CD4-positive, alpha-beta T cell treated with Interleukin-2 at 100 ng/mL for 4 hours (primary cell): ENCODE measurements around the gene CALN1.

Experiments used
- DNase-seq: peaks from one replicate; pipeline ENCODE4 v3.0.0-alpha.2; 2020; ENCODE audit warnings: low spot score

The CALN1 gene

GRCh38 chr7:72325561-72325960, 86.6 kb downstream of the CALN1 start:
- DNase-seq = no peak

DNA sequence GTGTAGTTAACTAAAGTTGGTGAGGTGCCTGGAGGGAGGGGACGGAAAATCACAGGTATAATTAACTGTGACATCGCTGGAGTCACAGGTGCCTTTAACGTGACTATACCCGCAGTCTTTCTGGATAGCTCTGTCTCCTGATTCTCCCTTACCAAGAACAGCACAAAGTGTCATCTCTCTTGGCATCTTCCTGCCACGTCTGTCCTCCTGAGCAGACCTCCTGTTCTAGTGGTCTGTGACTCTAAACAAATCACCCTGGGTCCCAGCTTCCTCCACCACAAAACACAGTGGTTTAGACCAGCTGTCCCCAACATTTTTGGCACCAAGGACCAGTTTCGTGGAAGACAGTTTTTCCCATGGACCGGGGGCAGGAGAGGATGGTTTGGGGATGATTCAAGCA, 90.5 kb downstream of the CALN1 start:
- DNase-seq = no peak

- DNase-seq = no peak
Measured at GRCh38 chr7:72321081-72321480, 91.1 kb downstream of the CALN1 start.

DNA sequence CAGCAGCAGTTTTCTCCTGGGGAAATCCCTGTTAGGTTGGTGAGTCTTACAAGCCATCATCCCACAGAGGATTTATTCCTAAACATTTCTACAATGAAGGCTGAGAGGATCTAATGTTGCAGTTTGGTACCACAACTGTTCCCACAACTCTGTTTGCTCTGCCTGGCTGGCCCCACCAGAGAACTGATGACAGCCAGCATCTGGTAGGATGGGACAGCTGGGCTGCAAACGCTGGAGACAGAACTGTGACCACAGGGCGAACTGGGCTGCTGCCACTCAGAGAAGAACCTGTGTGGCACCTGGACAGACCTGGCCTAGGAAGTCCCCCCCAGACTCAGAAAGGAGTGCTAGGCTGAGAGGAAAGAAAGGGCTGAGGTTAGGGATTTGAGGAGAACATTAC, 94.8 kb downstream of the CALN1 start:
- no peak for DNase-seq

DNA sequence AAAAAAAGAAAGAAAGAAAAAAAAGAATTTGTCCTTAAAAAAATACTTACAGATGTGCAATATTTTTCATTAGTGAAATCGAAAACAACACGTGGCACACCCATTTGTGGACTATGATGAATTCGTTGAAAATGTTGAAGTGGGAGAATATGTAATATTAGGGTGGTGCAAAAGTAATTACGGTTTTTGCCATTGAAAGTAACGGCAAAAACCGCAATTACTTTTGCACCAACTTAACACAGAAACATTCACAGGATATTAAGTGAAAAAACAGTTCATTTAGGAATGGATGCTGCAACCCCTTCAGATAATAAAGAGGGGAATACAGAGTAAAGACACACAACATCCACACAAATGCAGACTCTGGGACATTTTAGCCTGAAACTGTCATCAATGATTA, 96.0 kb downstream of the CALN1 start:
- no peak for DNase-seq

GRCh38 chr7:72313906-72314305, 98.2 kb downstream of the CALN1 start:
- no peak for DNase-seq

- no peak for DNase-seq
Measured at GRCh38 chr7:72310301-72310700, 101.8 kb downstream of the CALN1 start.

DNA sequence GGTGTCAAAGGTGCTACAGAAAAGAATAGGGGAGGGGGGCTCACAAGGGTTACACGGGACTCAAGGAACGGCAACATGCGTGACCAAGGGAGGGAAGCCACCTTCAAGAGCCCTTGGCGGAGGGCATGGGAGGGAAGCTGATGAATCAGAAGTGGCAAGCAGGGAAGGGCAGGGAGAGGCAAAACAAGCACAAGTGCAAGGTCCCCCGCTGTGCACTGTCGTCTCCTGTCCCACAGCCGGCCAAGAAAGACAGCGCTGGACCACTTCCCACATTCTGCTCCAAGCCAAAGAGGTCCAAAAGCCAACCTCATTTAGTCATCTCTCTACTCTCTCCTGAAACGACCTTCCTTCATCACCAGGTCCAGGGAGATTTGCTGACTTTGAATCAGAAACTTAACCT, 102.7 kb downstream of the CALN1 start:
- DNase-seq = no peak

GRCh38 chr7:72308986-72309385, 103.2 kb downstream of the CALN1 start:
- DNase-seq = no peak

DNA sequence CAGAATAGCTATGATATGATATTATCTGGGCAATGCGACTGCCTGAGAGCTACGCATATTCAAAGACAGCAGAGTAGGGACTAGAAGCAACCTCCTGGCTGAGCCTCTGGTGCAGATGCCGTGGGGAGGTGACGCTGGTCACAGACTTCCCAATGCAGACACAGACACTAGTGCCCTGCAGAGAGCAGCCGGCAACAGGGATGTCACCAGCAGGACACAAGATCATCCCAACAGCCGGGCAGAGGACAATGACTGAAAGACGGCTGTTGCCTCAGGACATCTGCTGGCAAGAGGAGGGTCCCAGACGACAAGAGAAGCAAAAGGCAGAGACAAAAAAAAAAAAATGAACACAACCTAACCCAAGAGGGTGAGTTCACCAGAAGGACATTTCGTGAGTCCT, 104.6 kb downstream of the CALN1 start:
- DNase-seq = no peak

- DNase-seq = no peak
Measured at GRCh38 chr7:72298912-72299311, 113.2 kb downstream of the CALN1 start.

- DNase-seq = no peak
Measured at GRCh38 chr7:72298091-72298490, 114.0 kb downstream of the CALN1 start.

GRCh38 chr7:72297636-72298035, 114.5 kb downstream of the CALN1 start:
- DNase-seq = no peak

- DNase-seq = no peak
Measured at GRCh38 chr7:72292794-72293193, 119.3 kb downstream of the CALN1 start.

DNA sequence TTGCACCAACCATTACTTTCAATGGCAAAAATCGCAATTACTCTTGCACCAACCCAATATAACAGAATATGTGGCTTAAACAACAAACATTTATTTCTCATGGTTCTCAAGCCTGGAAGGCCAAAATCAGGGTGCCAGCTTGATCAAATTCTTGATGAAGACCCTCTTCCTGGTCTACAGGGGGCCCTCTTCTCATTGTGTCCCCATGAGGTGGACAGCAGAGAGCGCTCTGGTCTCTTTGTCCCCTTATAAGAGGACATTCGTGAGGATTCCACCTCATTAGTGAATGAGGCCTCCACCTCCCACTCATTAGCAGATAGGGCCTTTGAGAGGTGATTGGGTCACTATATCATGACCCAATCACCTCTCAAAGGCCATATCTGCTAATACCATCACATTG, 120.0 kb downstream of the CALN1 start:
- DNase-seq = no peak

DNA sequence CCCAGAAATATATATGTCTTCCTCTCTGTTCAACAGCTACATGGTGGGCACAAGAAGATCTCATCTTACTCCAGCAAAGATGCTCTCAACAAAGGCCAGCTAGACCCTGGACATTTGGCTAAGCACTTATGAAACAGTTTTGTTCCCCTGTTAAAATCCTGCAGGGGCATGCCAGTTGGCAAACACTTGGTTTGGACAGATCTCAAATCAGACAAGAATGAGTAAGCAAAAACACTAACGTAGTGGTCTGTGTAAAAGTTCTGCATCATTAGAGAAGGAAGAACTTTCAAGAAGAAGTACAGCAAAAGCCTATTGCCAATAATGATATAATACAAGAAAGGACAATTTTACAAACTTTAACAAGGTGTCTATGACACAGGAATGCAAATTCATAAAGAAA, 125.6 kb downstream of the CALN1 start:
- no peak for DNase-seq

GRCh38 chr7:72283309-72283708, 128.8 kb downstream of the CALN1 start:
- DNase-seq = no peak

GRCh38 chr7:72281308-72281707, 130.8 kb downstream of the CALN1 start:
- DNase-seq = no peak

GRCh38 chr7:72279203-72279602, 132.9 kb downstream of the CALN1 start:
- DNase-seq = no peak

GRCh38 chr7:72278550-72278949, 133.6 kb downstream of the CALN1 start:
- no peak for DNase-seq

GRCh38 chr7:72275382-72276070, 136.6 kb downstream of the CALN1 start:
- no peak for DNase-seq

GRCh38 chr7:72272479-72272878, 139.7 kb downstream of the CALN1 start:
- DNase-seq = no peak

DNA sequence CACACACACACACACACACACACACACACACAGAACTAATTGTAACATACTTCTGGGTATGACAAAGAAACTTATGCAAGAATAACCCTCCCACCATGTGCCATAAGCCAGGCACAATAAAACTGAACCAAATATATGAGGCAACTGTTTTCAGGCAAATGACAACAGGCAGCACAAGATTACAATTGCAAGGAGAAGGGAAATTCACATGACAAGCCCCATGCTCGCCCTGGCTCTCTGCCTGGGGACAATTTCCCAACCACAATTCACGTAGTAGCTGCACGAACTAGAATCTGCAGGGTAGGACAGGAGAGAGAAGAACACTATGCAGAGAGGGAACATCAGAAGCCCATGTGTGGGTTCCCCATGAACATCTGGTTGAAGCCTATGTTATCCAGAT, 143.3 kb downstream of the CALN1 start:
- DNase-seq = no peak

DNA sequence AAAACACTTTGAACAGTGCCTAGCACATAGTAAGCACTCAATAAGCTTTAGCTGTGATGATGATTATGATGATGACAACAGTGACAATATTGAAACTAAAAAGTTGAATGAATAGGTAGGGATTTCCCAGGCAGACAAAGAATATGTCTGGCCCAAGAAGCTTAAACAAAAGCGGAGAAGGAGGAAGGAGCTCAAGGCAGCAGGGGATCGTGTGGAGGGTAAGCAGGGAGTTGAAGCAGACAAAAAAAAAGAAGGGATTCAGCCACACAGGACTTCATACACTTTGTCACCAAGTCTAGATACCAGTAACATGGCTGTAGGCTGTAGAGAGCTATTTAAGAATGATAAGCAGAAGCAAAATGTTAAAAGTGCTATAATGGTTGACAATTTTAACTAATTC, 144.0 kb downstream of the CALN1 start:
- DNase-seq = no peak
